K562 (cell line): ENCODE data around the gene CD19. TPM values are rescaled to one million over a fixed set of nuclear protein-coding genes. Genes with fewer than 3 reads are reported as not detected.

Source experiments
- BDP1 ChIP-seq: IDR thresholded peaks from 3 replicates; pipeline ENCODE4 v1.6.1; 2011; ENCODE audit not compliant: insufficient read length, insufficient read depth
- CHD2 ChIP-seq: IDR thresholded peaks from 2 replicates; pipeline ENCODE4 v1.6.1; 2011; ENCODE audit warnings: low read depth, low read length
- CREB1 ChIP-seq, 2 experiments: sonication (generic) in 1 of 2; formaldehyde crosslinking in 1 of 2; IDR thresholded peaks; 2 replicates each; pipeline versions ENCODE4 v1.6.1 to v1.8.0; 2012 to 2022; ENCODE audit warnings: inconsistent platforms in 1 of 2, mild to moderate bottlenecking in 1 of 2, missing genetic modification reagents in 1 of 2, moderate library complexity in 1 of 2
- FOSL1 ChIP-seq: fragments of 200-800 bp; sonication (Bioruptor generic); conservative IDR thresholded peaks from 2 replicates; pipeline ENCODE4 v1.6.1; 2016; ENCODE audit warnings: missing genetic modification characterization, missing compliant biosample characterization
- ILF3 ChIP-seq: fragments of 450-650 bp; IDR thresholded peaks from 2 replicates; pipeline ENCODE4 v1.6.1; 2018; ENCODE audit warnings: antibody characterized with exemption, mild to moderate bottlenecking, moderate library complexity, borderline replicate concordance
- MLLT1 ChIP-seq, 2 experiments: fragments of 450-650 bp; IDR thresholded peaks; 2 replicates each; pipeline ENCODE4 v1.6.1; 2016
- NFYB ChIP-seq: IDR thresholded peaks from 2 replicates; pipeline ENCODE4 v1.6.1; 2011; ENCODE audit warnings: mild to moderate bottlenecking, moderate library complexity; ENCODE audit not compliant: insufficient read length; ENCODE audit errors: extremely low read depth
- TBL1XR1 ChIP-seq, 2 experiments: IDR thresholded peaks; 2 replicates each; pipeline ENCODE4 v1.6.1; 2012; ENCODE audit warnings: improper control_type of control experiment in 2 of 2, low read length in 2 of 2, mild to moderate bottlenecking in 1 of 2
- ZC3H4 ChIP-seq: sonication (generic); formaldehyde crosslinking; IDR thresholded peaks from 2 replicates; pipeline ENCODE4 v1.9.0; 2021; ENCODE audit warnings: missing genetic modification reagents, borderline replicate concordance
- ZEB2 ChIP-seq: fragments of 450-650 bp; IDR thresholded peaks from 2 replicates; pipeline ENCODE4 v1.6.1; 2016
- ZNF24 ChIP-seq: fragments of 450-650 bp; IDR thresholded peaks from 2 replicates; pipeline ENCODE4 v1.6.1; 2016
- polyA plus RNA-seq, 8 experiments: library from polyadenylated mRNA; depleted of rRNA in 4 of 8; stranded (reverse) in 5 of 8; unstranded in 3 of 8; fragments of >200 nt; fragmentation: Nextera tagmentation in 2 of 8; fragmentation: Illumina TruSeq in 1 of 8; extraction: Ambion mirVana in 2 of 8; extraction: Trizol in 1 of 8; gene quantifications; 2 replicates each; pipeline versions ENCODE4 v1.2.1 to v1.2.3, GENCODE V29; 2011 to 2014; ENCODE audit warnings: inconsistent platforms in 1 of 8, missing spikeins in 1 of 8
- total RNA-seq, 7 experiments: library from RNA; depleted of rRNA in 6 of 7; stranded (reverse); fragments of >200 nt in 6 of 7; fragmentation: Illumina TruSeq in 2 of 7; extraction: Trizol in 2 of 7; gene quantifications; 2 replicates each; pipeline versions ENCODE4 v1.2.1 to v1.2.3, GENCODE V29; 2011 to 2021; ENCODE audit warnings: low replicate concordance in 1 of 7
- TF ChIP-seq, protein P1 (sequence below): fragments of 250-450 bp; sonication (Bioruptor Pico); IDR thresholded peaks from 2 replicates; pipeline ENCODE4 v1.4.0; 2020; ENCODE audit warnings: mild to moderate bottlenecking, moderate library complexity, borderline replicate concordance
- TF ChIP-seq, protein P2 (sequence below): fragments of 450-650 bp; IDR thresholded peaks from 2 replicates; pipeline ENCODE4 v1.6.1; 2016; ENCODE audit warnings: antibody characterized with exemption

The CD19 gene
- total and polyA plus RNA-seq, 9 of the 15 experiments (the other 6 are each of a cell fraction or from before 2014, with no cell fraction given) = 0.27 to 3.7 (median 2.0) TPM; not detected in 1

DNA sequence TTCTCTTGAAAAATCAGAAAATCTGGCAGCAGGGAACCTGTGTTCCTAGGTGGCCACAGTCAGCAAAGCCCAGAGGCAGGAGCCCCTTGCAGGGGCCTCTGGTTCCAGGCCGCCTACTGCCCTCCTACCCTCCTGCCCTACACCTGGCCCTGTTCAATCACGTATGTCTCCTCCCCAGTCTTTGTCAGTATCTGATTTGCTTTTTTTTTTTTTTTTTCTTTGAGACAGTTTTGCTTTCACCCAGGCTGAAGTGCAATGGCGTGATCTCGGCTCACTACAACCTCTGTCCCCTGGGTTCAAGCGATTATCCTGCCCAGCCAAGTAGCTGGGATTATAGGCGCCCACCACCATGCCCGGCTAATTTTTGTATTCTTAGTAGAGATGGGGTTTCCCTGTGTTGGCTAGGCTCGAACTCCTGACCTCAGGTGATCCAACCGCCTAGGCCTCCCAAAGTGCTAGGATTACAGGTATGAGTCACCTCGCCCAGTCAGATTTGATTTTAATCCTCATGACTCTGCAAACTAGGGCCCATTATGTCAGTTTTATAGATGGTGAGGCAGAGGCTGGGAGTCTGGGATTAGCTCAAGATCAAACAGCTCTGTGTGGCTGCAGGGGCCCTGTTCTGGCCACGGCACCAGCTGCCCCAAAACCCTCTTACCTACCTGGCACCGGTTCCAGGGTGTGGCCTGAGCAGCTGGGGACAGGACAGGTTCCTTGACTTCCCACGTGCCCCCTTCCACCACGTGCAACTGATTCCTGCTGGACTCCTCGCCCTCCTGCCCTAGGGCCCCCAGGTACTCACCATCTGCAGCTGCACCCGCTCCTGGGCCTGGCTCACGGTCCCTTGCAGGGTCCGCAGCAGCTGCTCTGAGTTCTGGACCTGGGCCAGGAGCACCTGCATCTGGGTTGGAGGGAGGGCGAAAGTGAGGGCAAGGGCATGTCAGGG is 21.4 kb upstream of the CD19 start (continued):
- TF ChIP-seq FOSL1 (tag) (peak; percentile 66), ZNF24 (no peak), MLLT1 (IDR thresholded peaks at IDR 0.05) (no peak), ZEB2 (peak; percentile 44; the same call in 1 of the 2 replicates), ILF3 (no peak), BDP1 (no peak), CHD2 (no peak), ZC3H4 (CRISPR knock-in tag) (no peak), NFYB (no peak), TBL1XR1 (IDR thresholded peaks at IDR 0.05; ENCODE audit: low read length in 2 of 2) (no peak), CREB1 (IDR thresholded peaks at IDR 0.05) (no peak), CREB1 (CRISPR knock-in tag; IDR thresholded peaks at IDR 0.05) (no peak)
- TF ChIP-seq, protein P1, sequence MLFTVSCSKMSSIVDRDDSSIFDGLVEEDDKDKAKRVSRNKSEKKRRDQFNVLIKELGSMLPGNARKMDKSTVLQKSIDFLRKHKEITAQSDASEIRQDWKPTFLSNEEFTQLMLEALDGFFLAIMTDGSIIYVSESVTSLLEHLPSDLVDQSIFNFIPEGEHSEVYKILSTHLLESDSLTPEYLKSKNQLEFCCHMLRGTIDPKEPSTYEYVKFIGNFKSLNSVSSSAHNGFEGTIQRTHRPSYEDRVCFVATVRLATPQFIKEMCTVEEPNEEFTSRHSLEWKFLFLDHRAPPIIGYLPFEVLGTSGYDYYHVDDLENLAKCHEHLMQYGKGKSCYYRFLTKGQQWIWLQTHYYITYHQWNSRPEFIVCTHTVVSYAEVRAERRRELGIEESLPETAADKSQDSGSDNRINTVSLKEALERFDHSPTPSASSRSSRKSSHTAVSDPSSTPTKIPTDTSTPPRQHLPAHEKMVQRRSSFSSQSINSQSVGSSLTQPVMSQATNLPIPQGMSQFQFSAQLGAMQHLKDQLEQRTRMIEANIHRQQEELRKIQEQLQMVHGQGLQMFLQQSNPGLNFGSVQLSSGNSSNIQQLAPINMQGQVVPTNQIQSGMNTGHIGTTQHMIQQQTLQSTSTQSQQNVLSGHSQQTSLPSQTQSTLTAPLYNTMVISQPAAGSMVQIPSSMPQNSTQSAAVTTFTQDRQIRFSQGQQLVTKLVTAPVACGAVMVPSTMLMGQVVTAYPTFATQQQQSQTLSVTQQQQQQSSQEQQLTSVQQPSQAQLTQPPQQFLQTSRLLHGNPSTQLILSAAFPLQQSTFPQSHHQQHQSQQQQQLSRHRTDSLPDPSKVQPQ (CRISPR knock-in tag) = no peak
- TF ChIP-seq, protein P2, sequence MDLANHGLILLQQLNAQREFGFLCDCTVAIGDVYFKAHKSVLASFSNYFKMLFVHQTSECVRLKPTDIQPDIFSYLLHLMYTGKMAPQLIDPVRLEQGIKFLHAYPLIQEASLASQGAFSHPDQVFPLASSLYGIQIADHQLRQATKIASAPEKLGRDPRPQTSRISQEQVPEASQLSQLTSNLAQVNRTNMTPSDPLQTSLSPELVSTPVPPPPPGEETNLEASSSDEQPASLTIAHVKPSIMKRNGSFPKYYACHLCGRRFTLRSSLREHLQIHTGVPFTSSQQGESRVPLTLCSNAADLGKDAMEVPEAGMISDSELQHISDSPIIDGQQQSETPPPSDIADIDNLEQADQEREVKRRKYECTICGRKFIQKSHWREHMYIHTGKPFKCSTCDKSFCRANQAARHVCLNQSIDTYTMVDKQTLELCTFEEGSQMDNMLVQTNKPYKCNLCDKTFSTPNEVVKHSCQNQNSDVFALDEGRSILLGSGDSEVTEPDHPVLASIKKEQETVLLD = no peak
